Mucosa of descending colon (tissue), 3 donors: ENCODE results near the gene SLFN14. TPM values are rescaled to one million over a fixed set of nuclear protein-coding genes. Genes with fewer than 3 reads are reported as not detected.

ENCODE experiments used
- ATAC-seq: fragments of 200-7000 bp; cut with Tn5 transposase; one replicate; pipeline ENCODE4 v1.9.1; 2020; ENCODE audit warnings: mild to moderate bottlenecking, moderate library complexity
- DNase-seq, 3 donors: peaks; one replicate each; pipeline ENCODE4 v3.0.0-alpha.2; 2020
- H3K36me3 ChIP-seq: fragments of 200-600 bp; one replicate; pipeline ENCODE4 v1.8.0; 2021; ENCODE audit warnings: low read depth, mild to moderate bottlenecking
- H3K4me1 ChIP-seq: fragments of 200-600 bp; one replicate; pipeline ENCODE4 v1.8.0; 2021; ENCODE audit warnings: low read depth, mild to moderate bottlenecking
- H3K4me3 ChIP-seq: fragments of 200-600 bp; one replicate; pipeline ENCODE4 v1.8.0; 2021; ENCODE audit warnings: mild to moderate bottlenecking
- H3K9me3 ChIP-seq: fragments of 200-600 bp; one replicate; pipeline ENCODE4 v1.8.0; 2021; ENCODE audit warnings: mild to moderate bottlenecking
- intact Hi-C, 2 donors: fragments of 100-400 bp; cut with DNase I in 1 of 2; cut with micrococcal nuclease in 1 of 2; formaldehyde crosslinking; loops; one replicate each; pipeline versions ENCODE4 v1.11.0 to v1.11.1; 2022; cut with DNase I, micrococcal nuclease
- long read RNA-seq, 2 donors: library from polyadenylated mRNA; unstranded; transcript quantifications; one replicate each; pipeline ENCODE4 v2.0.0, GENCODE V29; 2019 to 2021
- total RNA-seq, 3 donors: library from RNA; stranded (reverse); fragmentation: NEBNext Ultra II Directional in 2 of 3; extraction: Animal tissue kit (Norgen Biotek cat#: 25700) in 2 of 3; gene quantifications; one replicate each; pipeline versions ENCODE4 v1.2.1 to v1.2.4, GENCODE V29; 2021 to 2023
- TF ChIP-seq, protein P1 (sequence below): fragments of 200-600 bp; IDR thresholded peaks from one replicate; pipeline ENCODE4 v1.8.0; 2022; ENCODE audit warnings: antibody characterized with exemption, mild to moderate bottlenecking
- donor health status: DM: no; HTN: no; CAD: no; lungs with moderate emphysema.
- donor health status: DM: no; HTN: no; CAD: no.
- donor health status: DM: no; HTN: yes; CAD: no.

Gene SLFN14
- total RNA-seq, result not detected
- long read RNA-seq, donor 1, result 0 reads
- long read RNA-seq, donor 2, result 0 reads

DNA sequence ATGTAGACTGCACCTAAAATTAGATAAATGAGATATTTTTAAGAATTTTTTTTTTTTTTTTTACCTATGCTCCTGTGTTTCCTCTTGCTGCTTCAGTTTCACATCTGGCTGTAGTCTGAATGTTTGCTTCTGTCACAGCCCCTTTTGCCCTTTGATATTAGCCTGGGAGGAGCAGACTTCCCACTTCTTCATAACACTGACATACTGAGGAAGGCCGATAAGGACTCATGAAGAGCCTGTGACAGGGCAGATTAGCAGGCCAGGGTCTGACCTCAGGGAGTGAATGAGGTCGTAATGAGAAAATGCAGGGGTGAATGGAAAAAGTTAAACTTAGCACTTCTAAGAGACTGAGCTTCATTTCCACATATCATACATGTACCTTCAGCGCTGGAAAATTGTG is at the start of gene SLFN14:
Gene SLFN14 (minus strand): TSS at position 117 of the 400 bp plus-strand sequence. CDS start 2,757 bp downstream, outside the sequence.
- intact Hi-C loops, result no loop called here
- DNase-seq, result no peak

DNA sequence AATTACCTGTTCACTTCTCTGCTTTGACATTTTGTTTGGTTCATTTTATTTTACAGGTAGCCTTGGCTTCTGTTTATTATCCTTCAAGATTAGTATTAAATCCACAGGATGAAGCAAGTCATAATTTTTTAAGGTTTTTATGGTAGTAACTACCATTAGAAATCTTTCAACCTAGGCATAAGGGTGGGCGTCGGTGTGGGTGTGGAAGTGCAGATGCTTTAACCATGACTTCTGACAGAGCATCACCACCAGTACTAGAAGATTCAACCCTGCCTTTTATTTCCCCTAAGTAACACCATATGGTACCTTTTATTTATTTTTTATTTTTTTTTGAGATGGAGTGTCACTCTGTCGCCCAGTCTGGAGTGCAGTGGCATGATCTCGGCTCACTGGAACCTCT is 49.2 kb upstream of the SLFN14 start:
- no peaks in the 10 kb centered on the region for H3K4me1 ChIP-seq
- H3K9me3 ChIP-seq, result no peaks in the 10 kb centered on the region
- ATAC-seq, result no peak
- no peak for DNase-seq
- intact Hi-C loops, result loop anchor here in 1 of 2 donors (10.0 kb wide), 1 partner anchor 135 kb away; no protein-coding TSS in a partner anchor
- no peak overlapping the region for H3K4me3 ChIP-seq
- TF ChIP-seq, protein P1, sequence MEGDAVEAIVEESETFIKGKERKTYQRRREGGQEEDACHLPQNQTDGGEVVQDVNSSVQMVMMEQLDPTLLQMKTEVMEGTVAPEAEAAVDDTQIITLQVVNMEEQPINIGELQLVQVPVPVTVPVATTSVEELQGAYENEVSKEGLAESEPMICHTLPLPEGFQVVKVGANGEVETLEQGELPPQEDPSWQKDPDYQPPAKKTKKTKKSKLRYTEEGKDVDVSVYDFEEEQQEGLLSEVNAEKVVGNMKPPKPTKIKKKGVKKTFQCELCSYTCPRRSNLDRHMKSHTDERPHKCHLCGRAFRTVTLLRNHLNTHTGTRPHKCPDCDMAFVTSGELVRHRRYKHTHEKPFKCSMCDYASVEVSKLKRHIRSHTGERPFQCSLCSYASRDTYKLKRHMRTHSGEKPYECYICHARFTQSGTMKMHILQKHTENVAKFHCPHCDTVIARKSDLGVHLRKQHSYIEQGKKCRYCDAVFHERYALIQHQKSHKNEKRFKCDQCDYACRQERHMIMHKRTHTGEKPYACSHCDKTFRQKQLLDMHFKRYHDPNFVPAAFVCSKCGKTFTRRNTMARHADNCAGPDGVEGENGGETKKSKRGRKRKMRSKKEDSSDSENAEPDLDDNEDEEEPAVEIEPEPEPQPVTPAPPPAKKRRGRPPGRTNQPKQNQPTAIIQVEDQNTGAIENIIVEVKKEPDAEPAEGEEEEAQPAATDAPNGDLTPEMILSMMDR, result no peak
- H3K36me3 ChIP-seq, result no peaks in the 10 kb centered on the region

More for the DNA sequence above, at the start of gene SLFN14:
- Histone ChIP-seq H3K36me3 (no peaks in the 10 kb centered on the region), H3K4me1 (no peaks in the 10 kb centered on the region), H3K4me3 (no peak within 1 kb of the TSS), H3K9me3 (no peaks in the 10 kb centered on the region)
- no peak for ATAC-seq
- TF ChIP-seq, protein P1, result no peak

DNA sequence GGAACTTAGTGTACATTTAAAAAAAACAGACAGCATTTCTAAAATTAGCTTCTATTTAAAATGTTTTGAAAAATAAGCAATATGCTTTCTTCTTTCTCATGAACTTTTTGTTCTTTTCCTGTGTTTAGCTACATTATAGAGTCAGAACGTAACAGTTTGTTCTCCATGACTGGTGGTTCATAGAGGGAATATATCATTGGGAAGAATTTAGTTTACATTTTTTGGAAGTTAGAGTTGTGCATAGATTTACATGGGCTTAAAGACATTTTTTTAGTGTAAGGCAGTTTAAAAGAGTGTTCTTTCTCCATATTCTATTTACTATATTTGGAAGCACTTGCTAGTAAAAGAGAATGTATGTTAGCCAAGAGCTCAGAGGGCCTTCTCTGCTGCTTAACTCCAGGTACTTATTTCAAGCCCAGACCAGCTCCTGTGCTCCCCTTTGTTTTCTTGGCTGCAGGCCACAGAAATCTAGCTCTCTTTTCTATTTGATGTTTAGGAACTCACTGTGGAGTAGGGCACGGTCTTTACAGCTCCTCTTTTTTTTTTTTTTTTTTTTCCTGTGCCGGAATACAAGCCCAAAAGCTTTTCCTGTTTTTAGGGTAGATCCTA is 46.7 kb upstream of the SLFN14 start:
- Histone ChIP-seq H3K9me3 (no peaks in the 10 kb centered on the region), H3K4me3 (no peak overlapping the region), H3K4me1 (no peaks in the 10 kb centered on the region), H3K36me3 (no peaks in the 10 kb centered on the region)
- intact Hi-C loops, result loop anchor here in 1 of 2 donors (10.0 kb wide), 1 partner anchor 137 kb away; no protein-coding TSS in a partner anchor
- TF ChIP-seq, protein P1, result no peak
- no peak for ATAC-seq
- no peak for DNase-seq

DNA sequence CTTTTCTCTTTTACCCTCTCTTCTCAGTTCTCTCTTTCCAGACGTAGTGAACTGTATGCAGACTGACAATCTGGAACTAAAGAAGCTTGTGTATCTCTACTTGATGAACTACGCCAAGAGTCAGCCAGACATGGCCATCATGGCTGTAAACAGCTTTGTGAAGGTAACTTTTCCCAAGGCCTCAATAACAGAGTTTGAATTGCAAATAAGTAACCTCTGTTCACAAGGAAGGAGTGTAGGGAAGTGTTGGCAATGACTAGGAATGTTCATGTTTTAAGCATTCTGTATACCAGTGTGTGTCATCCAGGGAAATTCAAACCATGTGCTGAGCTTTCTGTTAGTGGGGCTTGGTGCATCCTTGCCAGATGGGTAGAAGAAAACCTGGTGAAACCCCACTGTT is 45.1 kb upstream of the SLFN14 start:
- no peak overlapping the region for H3K4me3 ChIP-seq
- no peak for DNase-seq
- intact Hi-C loops, result loop anchor here in 1 of 2 donors (10.0 kb wide), 1 partner anchor 139 kb away; no protein-coding TSS in a partner anchor
- H3K36me3 ChIP-seq, result no peaks in the 10 kb centered on the region
- H3K4me1 ChIP-seq, result no peaks in the 10 kb centered on the region
- H3K9me3 ChIP-seq, result no peaks in the 10 kb centered on the region
- TF ChIP-seq, protein P1, result no peak
- ATAC-seq, result no peak

DNA sequence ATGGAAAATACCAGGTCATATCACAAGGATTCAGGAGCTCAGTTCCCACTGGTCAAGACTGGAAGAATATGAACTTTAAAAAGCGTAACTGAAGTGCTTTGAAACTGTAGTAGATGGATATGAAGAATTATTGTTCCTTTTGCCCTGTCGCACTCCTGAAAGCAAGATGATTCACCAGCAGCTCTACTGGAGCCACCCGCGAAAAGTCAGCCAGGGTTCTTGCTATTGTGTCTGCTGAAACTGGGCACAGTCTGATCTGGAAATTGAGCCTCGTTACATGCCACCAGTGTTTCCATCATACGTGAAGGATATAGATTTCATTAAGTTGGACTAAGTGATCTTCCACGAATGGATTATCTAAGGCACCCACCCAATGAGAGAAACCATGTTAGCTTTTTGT is 43.1 kb upstream of the SLFN14 start:
- no peaks in the 10 kb centered on the region for H3K36me3 ChIP-seq
- TF ChIP-seq, protein P1, result no peak
- no peak for ATAC-seq
- H3K4me3 ChIP-seq, result no peak overlapping the region
- intact Hi-C loops, result loop anchor here in 1 of 2 donors (10.0 kb wide), 1 partner anchor 141 kb away; no protein-coding TSS in a partner anchor
- H3K9me3 ChIP-seq, result no peaks in the 10 kb centered on the region
- no peaks in the 10 kb centered on the region for H3K4me1 ChIP-seq
- no peak for DNase-seq
